ENCODE data around the gene EXOC3L2. TPM values are rescaled to one million over a fixed set of nuclear protein-coding genes. Genes with fewer than 3 reads are reported as not detected.

EXOC3L2 gene
- total and polyA plus RNA-seq, 10 of the 15 experiments (the other 5 are each of a cell fraction or from before 2014, with no cell fraction given): not detected

DNA sequence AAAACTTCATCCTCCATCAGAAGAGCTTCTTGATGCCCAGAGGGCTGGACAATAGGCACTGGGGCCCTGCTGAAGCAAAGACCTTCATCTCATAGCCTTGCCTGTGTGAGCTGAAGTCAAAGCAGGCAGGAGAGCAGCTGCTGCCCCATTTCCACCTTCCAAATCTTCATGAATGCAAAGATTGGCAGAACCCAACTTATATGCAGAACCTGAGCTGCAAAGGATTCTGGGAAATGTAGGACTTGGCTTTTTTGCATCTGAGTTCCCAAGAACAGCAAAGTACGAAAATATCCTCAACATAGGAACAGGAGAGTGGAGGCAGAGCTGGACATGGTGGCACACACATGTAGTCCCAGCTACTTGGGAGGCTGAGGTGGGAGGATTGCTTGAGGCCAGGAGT, 46.6 kb upstream of the EXOC3L2 start (continued):
- TF ChIP-seq NFIC (IDR thresholded peaks at IDR 0.05; ENCODE audit: low read depth, low read length) (no peak), PAX8 (IDR thresholded peaks at IDR 0.05) (no peak), ZNF274 (IDR thresholded peaks at IDR 0.05; ENCODE audit: insufficient read depth, insufficient read length) (no peak), NR2C1 (IDR thresholded peaks at IDR 0.05) (no peak), EP300 (IDR thresholded peaks at IDR 0.05; ENCODE audit: borderline replicate concordance in 1 of 2, control insufficient read depth in 1 of 2, low read depth in 2 of 2, low read length in 2 of 2) (no peak), PML (IDR thresholded peaks at IDR 0.05; ENCODE audit: low read length) (no peak), DPF2 (IDR thresholded peaks at IDR 0.05) (no peak), IRF4 (IDR thresholded peaks at IDR 0.05; ENCODE audit: low read depth, low read length) (no peak)
- TF ChIP-seq, protein P1, sequence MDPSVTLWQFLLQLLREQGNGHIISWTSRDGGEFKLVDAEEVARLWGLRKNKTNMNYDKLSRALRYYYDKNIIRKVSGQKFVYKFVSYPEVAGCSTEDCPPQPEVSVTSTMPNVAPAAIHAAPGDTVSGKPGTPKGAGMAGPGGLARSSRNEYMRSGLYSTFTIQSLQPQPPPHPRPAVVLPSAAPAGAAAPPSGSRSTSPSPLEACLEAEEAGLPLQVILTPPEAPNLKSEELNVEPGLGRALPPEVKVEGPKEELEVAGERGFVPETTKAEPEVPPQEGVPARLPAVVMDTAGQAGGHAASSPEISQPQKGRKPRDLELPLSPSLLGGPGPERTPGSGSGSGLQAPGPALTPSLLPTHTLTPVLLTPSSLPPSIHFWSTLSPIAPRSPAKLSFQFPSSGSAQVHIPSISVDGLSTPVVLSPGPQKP (IDR thresholded peaks at IDR 0.05; ENCODE audit: low read depth, low read length): no peak
- TF ChIP-seq, protein P2, sequence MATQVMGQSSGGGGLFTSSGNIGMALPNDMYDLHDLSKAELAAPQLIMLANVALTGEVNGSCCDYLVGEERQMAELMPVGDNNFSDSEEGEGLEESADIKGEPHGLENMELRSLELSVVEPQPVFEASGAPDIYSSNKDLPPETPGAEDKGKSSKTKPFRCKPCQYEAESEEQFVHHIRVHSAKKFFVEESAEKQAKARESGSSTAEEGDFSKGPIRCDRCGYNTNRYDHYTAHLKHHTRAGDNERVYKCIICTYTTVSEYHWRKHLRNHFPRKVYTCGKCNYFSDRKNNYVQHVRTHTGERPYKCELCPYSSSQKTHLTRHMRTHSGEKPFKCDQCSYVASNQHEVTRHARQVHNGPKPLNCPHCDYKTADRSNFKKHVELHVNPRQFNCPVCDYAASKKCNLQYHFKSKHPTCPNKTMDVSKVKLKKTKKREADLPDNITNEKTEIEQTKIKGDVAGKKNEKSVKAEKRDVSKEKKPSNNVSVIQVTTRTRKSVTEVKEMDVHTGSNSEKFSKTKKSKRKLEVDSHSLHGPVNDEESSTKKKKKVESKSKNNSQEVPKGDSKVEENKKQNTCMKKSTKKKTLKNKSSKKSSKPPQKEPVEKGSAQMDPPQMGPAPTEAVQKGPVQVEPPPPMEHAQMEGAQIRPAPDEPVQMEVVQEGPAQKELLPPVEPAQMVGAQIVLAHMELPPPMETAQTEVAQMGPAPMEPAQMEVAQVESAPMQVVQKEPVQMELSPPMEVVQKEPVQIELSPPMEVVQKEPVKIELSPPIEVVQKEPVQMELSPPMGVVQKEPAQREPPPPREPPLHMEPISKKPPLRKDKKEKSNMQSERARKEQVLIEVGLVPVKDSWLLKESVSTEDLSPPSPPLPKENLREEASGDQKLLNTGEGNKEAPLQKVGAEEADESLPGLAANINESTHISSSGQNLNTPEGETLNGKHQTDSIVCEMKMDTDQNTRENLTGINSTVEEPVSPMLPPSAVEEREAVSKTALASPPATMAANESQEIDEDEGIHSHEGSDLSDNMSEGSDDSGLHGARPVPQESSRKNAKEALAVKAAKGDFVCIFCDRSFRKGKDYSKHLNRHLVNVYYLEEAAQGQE (IDR thresholded peaks at IDR 0.05; ENCODE audit: low read depth, low read length): no peak

All from GM12878 (cell line).